Neural progenitor cell (in vitro differentiated cells): ENCODE results near the gene GPR4. TPM values are rescaled to one million over a fixed set of nuclear protein-coding genes. Genes with fewer than 3 reads are reported as not detected.

Experiments used
- DNase-seq: peaks from one replicate; pipeline ENCODE4 v3.0.0-alpha.2; 2016; ENCODE audit warnings: low spot score
- H2AFZ ChIP-seq: fragments of 200-600 bp; sonication (generic); replicated peaks from 2 replicates; pipeline ENCODE4 v1.6.1; 2016; ENCODE audit warnings: antibody characterized with exemption
- H3F3A ChIP-seq: fragments of 200-600 bp; sonication (generic); 2 replicates; pipeline ENCODE4 v1.6.1; 2016; ENCODE audit warnings: antibody characterized with exemption, low read depth
- H3K27ac ChIP-seq: fragments of 200-600 bp; sonication (generic); 2 replicates; pipeline ENCODE4 v1.5.1; 2016; ENCODE audit warnings: mild to moderate bottlenecking
- H3K27me3 ChIP-seq: fragments of 200-600 bp; sonication (generic); 2 replicates; pipeline ENCODE4 v1.6.1; 2016; ENCODE audit warnings: mild to moderate bottlenecking, moderate library complexity
- H3K36me3 ChIP-seq: fragments of 200-600 bp; sonication (generic); 2 replicates; pipeline ENCODE4 v1.5.1; 2016
- H3K4me1 ChIP-seq: fragments of 200-600 bp; sonication (generic); 2 replicates; pipeline ENCODE4 v1.6.1; 2016; ENCODE audit warnings: mixed run types
- H3K4me2 ChIP-seq: fragments of 200-600 bp; sonication (generic); 2 replicates; pipeline ENCODE4 v1.6.1; 2016
- H3K4me3 ChIP-seq: fragments of 200-600 bp; sonication (generic); 2 replicates; pipeline ENCODE4 v1.5.1; 2016
- H3K79me2 ChIP-seq: fragments of 200-600 bp; sonication (generic); 2 replicates; pipeline ENCODE4 v1.6.1; 2016; ENCODE audit warnings: low read depth
- H3K9ac ChIP-seq: fragments of 200-600 bp; sonication (generic); 2 replicates; pipeline ENCODE4 v1.6.1; 2016
- H3K9me3 ChIP-seq: fragments of 200-600 bp; sonication (generic); 2 replicates; pipeline ENCODE4 v1.5.1; 2016; ENCODE audit warnings: low read depth
- H4K20me1 ChIP-seq: fragments of 200-600 bp; sonication (generic); 2 replicates; pipeline ENCODE4 v1.6.1; 2016; ENCODE audit warnings: low read depth
- H3K27ac Mint-ChIP-seq: 3 replicates; pipeline ENCODE4 v1.8.0; 2021; ENCODE audit warnings: mixed read lengths
- H3K27me3 Mint-ChIP-seq: 2 replicates; pipeline ENCODE4 v1.8.0; 2022; ENCODE audit warnings: low read depth, mild to moderate bottlenecking, inconsistent platforms, moderate library complexity, mixed read lengths; ENCODE audit not compliant: insufficient read depth
- H3K36me3 Mint-ChIP-seq: 3 replicates; pipeline ENCODE4 v1.8.0; 2021; ENCODE audit warnings: mixed read lengths
- H3K4me1 Mint-ChIP-seq: 3 replicates; pipeline ENCODE4 v1.8.0; 2021; ENCODE audit warnings: mixed read lengths
- H3K4me3 Mint-ChIP-seq: 3 replicates; pipeline ENCODE4 v1.8.0; 2021; ENCODE audit warnings: mild to moderate bottlenecking, moderate library complexity, mixed read lengths
- H3K9me3 Mint-ChIP-seq: 3 replicates; pipeline ENCODE4 v1.8.0; 2020; ENCODE audit warnings: mixed read lengths
- CTCF ChIP-seq: fragments of 200-600 bp; sonication (generic); IDR thresholded peaks from 2 replicates; pipeline ENCODE4 v1.5.1; 2017; ENCODE audit warnings: antibody characterized with exemption, mild to moderate bottlenecking
- EZH2 ChIP-seq: fragments of 200-600 bp; sonication (generic); IDR thresholded peaks from 2 replicates; pipeline ENCODE4 v1.6.1; 2017; ENCODE audit warnings: antibody characterized with exemption, mild to moderate bottlenecking, moderate library complexity
- EZH2phosphoT487 ChIP-seq: fragments of 200-600 bp; sonication (generic); IDR thresholded peaks from 2 replicates; pipeline ENCODE4 v1.6.1; 2017; ENCODE audit warnings: antibody characterized with exemption
- total RNA-seq: library from RNA; depleted of rRNA; stranded (reverse); fragments of >200 nt; gene quantifications from 2 replicates; pipeline ENCODE4 v1.2.3, GENCODE V29; 2015; ENCODE audit warnings: low replicate concordance

GPR4 gene
- total RNA-seq, 1 donor from 2014 or later = not detected

DNA sequence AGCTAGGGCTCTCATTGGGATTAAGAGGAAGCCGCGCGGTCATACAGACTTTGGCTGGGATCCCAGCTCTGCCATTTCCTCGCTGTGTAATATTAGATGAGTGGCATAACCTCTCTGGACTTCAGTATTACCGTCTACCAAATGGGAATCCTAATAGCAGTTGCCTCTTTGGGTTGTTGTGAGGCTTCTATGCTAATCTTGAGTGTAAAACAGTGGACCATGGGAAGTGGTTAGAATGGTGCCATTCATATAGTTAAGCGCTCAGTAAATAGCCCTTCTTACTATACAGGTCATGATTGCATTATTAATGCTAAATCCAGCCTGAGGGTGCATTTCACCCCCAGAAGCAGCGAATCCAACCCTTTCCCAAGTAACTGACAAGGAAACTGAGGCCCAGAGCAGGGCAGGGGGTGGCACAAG is 16.8 kb downstream of the GPR4 start:
- Mint-ChIP-seq H3K4me3 (peak overlapping the region; percentile 94), H3K4me1 (peaks cover 12% of the 10 kb centered on the region), H3K36me3 (peaks cover 2% of the 10 kb centered on the region), H3K27me3 (peaks cover 5% of the 10 kb centered on the region), H3K9me3 (no peaks in the 10 kb centered on the region), H3K27ac (peak overlapping the region; percentile 97)
- Histone ChIP-seq H2AFZ (peak overlapping the region; percentile 89), H3K79me2 (peaks cover 22% of the 10 kb centered on the region), H3K27me3 (peaks cover 6% of the 10 kb centered on the region), H3K4me1 (no peaks in the 10 kb centered on the region), H3F3A (peaks cover 5% of the 10 kb centered on the region), H3K4me2 (peak overlapping the region; percentile 74), H3K27ac (no peak overlapping the region), H3K4me3 (peak overlapping the region; percentile 77), H3K9ac (no peak overlapping the region), H4K20me1 (no peaks in the 10 kb centered on the region), H3K36me3 (no peaks in the 10 kb centered on the region), H3K9me3 (no peaks in the 10 kb centered on the region)
- TF ChIP-seq EZH2 (no peak), CTCF (no peak), EZH2phosphoT487 (no peak)
- no peak for DNase-seq

GRCh38 chr19:45584332-45585157 is 17.5 kb downstream of the GPR4 start, which contains the start of gene OPA3:
TSS of gene OPA3 (minus strand) at chr19:45584802. CDS start at chr19:45584764, 38 bp downstream.
- Mint-ChIP-seq H3K27me3 (peaks cover 5% of the 10 kb centered on the region), H3K4me1 (peaks cover 12% of the 10 kb centered on the region), H3K27ac (peak within 1 kb of the TSS; percentile 97), H3K4me3 (peak within 1 kb of the TSS; percentile 94), H3K36me3 (peaks cover 2% of the 10 kb centered on the region), H3K9me3 (no peaks in the 10 kb centered on the region)
- no peaks in the 10 kb centered on the region for H3K4me1 ChIP-seq
- no peaks in the 10 kb centered on the region for H3K27me3 ChIP-seq
- H3K4me3 ChIP-seq = peak within 1 kb of the TSS; percentile 77
- no peaks in the 10 kb centered on the region for H3K36me3 ChIP-seq
- H3K9me3 ChIP-seq = no peaks in the 10 kb centered on the region
- H3K4me2 ChIP-seq = peak within 1 kb of the TSS; percentile 82
- DNase-seq = peak; percentile 100
- H3K9ac ChIP-seq = peak within 1 kb of the TSS; percentile 50
- H2AFZ ChIP-seq = peak within 1 kb of the TSS; percentile 89
- H3K79me2 ChIP-seq = peaks cover 27% of the 10 kb centered on the region
- peaks cover 5% of the 10 kb centered on the region for H3F3A ChIP-seq
- TF ChIP-seq CTCF (peak; percentile 59), EZH2 (no peak), EZH2phosphoT487 (no peak)
- peak within 1 kb of the TSS; percentile 66 for H3K27ac ChIP-seq
- H4K20me1 ChIP-seq = no peaks in the 10 kb centered on the region

GRCh38 chr19:45581576-45581975 is 20.4 kb downstream of the GPR4 start:
- TF ChIP-seq EZH2 (no peak), CTCF (no peak), EZH2phosphoT487 (no peak)
- no peaks in the 10 kb centered on the region for H3K36me3 ChIP-seq
- no peak overlapping the region for H2AFZ ChIP-seq
- H3K4me3 ChIP-seq = no peak overlapping the region
- no peak overlapping the region for H3K9ac ChIP-seq
- Mint-ChIP-seq H3K27ac (peak overlapping the region; percentile 17), H3K4me3 (peak overlapping the region; percentile 64), H3K4me1 (peaks cover 20% of the 10 kb centered on the region), H3K9me3 (no peaks in the 10 kb centered on the region), H3K36me3 (peaks cover 2% of the 10 kb centered on the region), H3K27me3 (peaks cover 3% of the 10 kb centered on the region)
- no peaks in the 10 kb centered on the region for H3K9me3 ChIP-seq
- no peak for DNase-seq
- H3F3A ChIP-seq = peaks cover 5% of the 10 kb centered on the region
- peaks cover 6% of the 10 kb centered on the region for H3K4me1 ChIP-seq
- H4K20me1 ChIP-seq = no peaks in the 10 kb centered on the region
- no peak overlapping the region for H3K27ac ChIP-seq
- H3K4me2 ChIP-seq = no peak overlapping the region
- peaks cover 34% of the 10 kb centered on the region for H3K79me2 ChIP-seq
- H3K27me3 ChIP-seq = no peaks in the 10 kb centered on the region
